GM23338 (cell line): ENCODE results near the gene NTF3. TPM values are rescaled to one million over a fixed set of nuclear protein-coding genes. Genes with fewer than 3 reads are reported as not detected.

Experiments used
- ATAC-seq: fragments of 200-7000 bp; cut with Tn5 transposase; 3 replicates; pipeline ENCODE4 v1.9.1; 2020
- DNase-seq: peaks from one replicate; pipeline ENCODE4 v3.0.0-alpha.2; 2015; ENCODE audit warnings: low spot score
- H2AFZ ChIP-seq: fragments of 200-600 bp; sonication (generic); 2 replicates; pipeline ENCODE4 v1.8.0; 2016; ENCODE audit warnings: antibody characterized with exemption, mild to moderate bottlenecking, moderate library complexity
- H3F3A ChIP-seq: fragments of 200-600 bp; sonication (generic); replicated peaks from 2 replicates; pipeline ENCODE4 v1.8.0; 2017; ENCODE audit warnings: antibody characterized with exemption, mixed run types, low read depth
- H3K27ac ChIP-seq: fragments of 200-600 bp; sonication (generic); 2 replicates; pipeline ENCODE4 v1.6.1; 2016; ENCODE audit warnings: low read depth
- H3K27me3 ChIP-seq: fragments of 200-600 bp; sonication (generic); 2 replicates; pipeline ENCODE4 v1.8.0; 2016; ENCODE audit warnings: mild to moderate bottlenecking, mixed run types, moderate library complexity; ENCODE audit not compliant: insufficient read depth
- H3K36me3 ChIP-seq: fragments of 200-600 bp; sonication (generic); 2 replicates; pipeline ENCODE4 v1.8.0; 2016; ENCODE audit warnings: mild to moderate bottlenecking; ENCODE audit not compliant: insufficient read depth
- H3K4me1 ChIP-seq: fragments of 200-600 bp; sonication (generic); 2 replicates; pipeline ENCODE4 v1.8.0; 2016; ENCODE audit warnings: mild to moderate bottlenecking, moderate library complexity; ENCODE audit not compliant: insufficient read depth
- H3K4me2 ChIP-seq: fragments of 200-600 bp; sonication (generic); 2 replicates; pipeline ENCODE4 v1.7.1; 2017; ENCODE audit warnings: mixed run types
- H3K4me3 ChIP-seq: fragments of 200-600 bp; sonication (generic); 2 replicates; pipeline ENCODE4 v1.6.1; 2016; ENCODE audit warnings: mixed run types
- H3K79me2 ChIP-seq: fragments of 200-600 bp; sonication (generic); replicated peaks from 2 replicates; pipeline ENCODE4 v1.8.0; 2017; ENCODE audit warnings: mild to moderate bottlenecking; ENCODE audit not compliant: insufficient read depth
- H3K9me2 ChIP-seq: fragments of 200-600 bp; sonication (generic); 2 replicates; pipeline ENCODE4 v1.8.0; 2017; ENCODE audit not compliant: insufficient read depth
- H4K20me1 ChIP-seq: fragments of 200-600 bp; sonication (generic); replicated peaks from 2 replicates; pipeline ENCODE4 v1.8.0; 2017; ENCODE audit warnings: mild to moderate bottlenecking; ENCODE audit not compliant: insufficient read depth
- H3K27ac Mint-ChIP-seq: 2 replicates; pipeline ENCODE4 v1.8.0; 2020; ENCODE audit warnings: inconsistent platforms, mild to moderate bottlenecking, moderate library complexity, mixed read lengths
- H3K27me3 Mint-ChIP-seq: 3 replicates; pipeline ENCODE4 v1.8.0; 2022; ENCODE audit warnings: low read depth, mild to moderate bottlenecking, moderate library complexity, mixed read lengths, inconsistent platforms; ENCODE audit not compliant: insufficient read depth, poor library complexity
- H3K36me3 Mint-ChIP-seq: 3 replicates; pipeline ENCODE4 v1.8.0; 2021; ENCODE audit warnings: low read depth, mild to moderate bottlenecking, inconsistent platforms, moderate library complexity, mixed read lengths
- H3K4me1 Mint-ChIP-seq: 3 replicates; pipeline ENCODE4 v1.8.0; 2020; ENCODE audit warnings: mild to moderate bottlenecking, inconsistent platforms, mixed read lengths
- H3K4me3 Mint-ChIP-seq: 3 replicates; pipeline ENCODE4 v1.8.0; 2021; ENCODE audit warnings: moderate library complexity, mild to moderate bottlenecking, inconsistent platforms, mixed read lengths
- H3K9me3 Mint-ChIP-seq: 3 replicates; pipeline ENCODE4 v1.8.0; 2020; ENCODE audit warnings: moderate library complexity, mild to moderate bottlenecking, inconsistent platforms, mixed read lengths
- CREB1 ChIP-seq: fragments of 250-450 bp; sonication (Bioruptor Pico); IDR thresholded peaks from 2 replicates; pipeline ENCODE4 v1.5.0; 2020; ENCODE audit warnings: low read depth, mild to moderate bottlenecking, moderate library complexity
- EZH2 ChIP-seq: fragments of 200-600 bp; sonication (generic); IDR thresholded peaks from one replicate; pipeline ENCODE4 v1.8.0; 2017; ENCODE audit warnings: antibody characterized with exemption, mild to moderate bottlenecking, low read depth; ENCODE audit not compliant: unreplicated experiment
- JUNB ChIP-seq: IDR thresholded peaks from one replicate; pipeline ENCODE4 v1.6.1; 2016; ENCODE audit warnings: antibody characterized with exemption; ENCODE audit not compliant: unreplicated experiment
- POLR2AphosphoS5 ChIP-seq: IDR thresholded peaks from 2 replicates; pipeline ENCODE4 v1.6.1; 2016; ENCODE audit warnings: antibody characterized with exemption, low read depth
- STAT1 ChIP-seq: IDR thresholded peaks from one replicate; pipeline ENCODE4 v1.6.1; 2016; ENCODE audit warnings: antibody characterized with exemption; ENCODE audit not compliant: unreplicated experiment
- polyA plus RNA-seq: library from polyadenylated mRNA; unstranded; fragments of >200 nt; fragmentation: Nextera tagmentation; extraction: Ambion mirVana; gene quantifications from 2 replicates; pipeline ENCODE4 v1.2.1, GENCODE V29; 2016
- total RNA-seq: library from RNA; depleted of rRNA; stranded (reverse); fragments of >200 nt; shearing (Covaris generic); gene quantifications from 2 replicates; pipeline ENCODE4 v1.2.3, GENCODE V29; 2014
- TF ChIP-seq, protein P1 (sequence below): IDR thresholded peaks from 2 replicates; pipeline ENCODE4 v1.6.1; 2016; ENCODE audit warnings: antibody characterized with exemption
- TF ChIP-seq, protein P2 (sequence below), 2 experiments: fragments of 200-600 bp in 1 of 2; sonication (generic) in 1 of 2; conservative IDR thresholded peaks; 2 replicates each; pipeline versions ENCODE4 v1.5.1 to v1.6.1; 2016 to 2017; ENCODE audit warnings: antibody characterized with exemption in 2 of 2, low read depth in 2 of 2, mild to moderate bottlenecking in 2 of 2, moderate library complexity in 1 of 2

NTF3 gene
- total and polyA plus RNA-seq, 2 experiments from 2014 or later: 1.2 TPM; not detected in 1

DNA sequence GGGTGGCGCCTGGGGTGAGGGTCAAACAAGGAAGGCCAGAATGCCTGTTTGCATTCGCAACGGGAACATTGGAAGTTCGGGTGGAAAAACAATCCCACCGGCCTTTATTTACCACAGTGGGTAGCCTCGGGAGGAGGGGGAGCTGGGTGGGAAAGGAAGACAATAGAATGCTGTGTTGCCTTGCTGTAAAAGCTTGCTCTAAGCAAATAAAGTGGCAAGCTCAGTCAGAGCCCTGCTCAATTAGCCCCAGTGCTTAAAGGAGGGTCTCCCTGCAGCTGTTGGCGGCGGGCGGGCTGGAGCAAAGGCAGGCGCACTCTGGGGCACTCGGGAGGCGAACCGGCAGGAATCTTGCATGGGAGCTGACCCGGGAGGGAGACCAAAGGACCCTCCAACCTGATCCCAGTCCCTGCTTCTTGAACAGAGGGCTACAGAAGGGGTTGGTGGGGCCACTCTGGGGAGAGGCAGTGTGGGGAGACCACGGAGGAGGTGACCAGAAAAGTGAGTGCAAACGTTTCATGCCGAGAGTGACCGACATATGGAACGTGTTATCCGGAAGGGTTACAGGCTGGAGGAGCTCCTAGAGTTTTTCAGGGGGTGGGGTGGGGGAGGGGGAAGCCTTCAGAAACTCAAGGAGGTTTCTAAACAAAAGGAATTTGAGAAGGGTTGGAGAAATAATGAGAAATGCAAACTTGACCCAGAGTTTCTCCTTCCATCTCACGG is 48.5 kb downstream of the NTF3 start:
- H3K27me3 ChIP-seq: peaks cover 4% of the 10 kb centered on the region; the same call in 1 of the 2 replicates
- Mint-ChIP-seq H3K9me3 (no peaks in the 10 kb centered on the region), H3K27me3 (peaks cover 1% of the 10 kb centered on the region), H3K27ac (peak overlapping the region; percentile 28; the same call in 1 of the 2 replicates), H3K4me1 (peaks cover 24% of the 10 kb centered on the region), H3K36me3 (no peaks in the 10 kb centered on the region), H3K4me3 (no peak overlapping the region; the same call in 2 of the 3 replicates)
- H4K20me1 ChIP-seq: no peaks in the 10 kb centered on the region
- peak; percentile 91 for ATAC-seq
- peak overlapping the region; percentile 56 for H3K4me3 ChIP-seq
- no peaks in the 10 kb centered on the region for H3K36me3 ChIP-seq
- peak overlapping the region; percentile 97 for H2AFZ ChIP-seq
- peak overlapping the region; percentile 88 for H3K4me2 ChIP-seq
- TF ChIP-seq EZH2 (peak; percentile 13), POLR2AphosphoS5 (no peak)
- H3F3A ChIP-seq: no peaks in the 10 kb centered on the region; the same call in 1 of the 2 replicates
- H3K27ac ChIP-seq: no peak overlapping the region
- no peaks in the 10 kb centered on the region for H3K9me2 ChIP-seq
- no peaks in the 10 kb centered on the region for H3K79me2 ChIP-seq
- H3K4me1 ChIP-seq: peaks cover 14% of the 10 kb centered on the region
- DNase-seq: peak; percentile 64

DNA sequence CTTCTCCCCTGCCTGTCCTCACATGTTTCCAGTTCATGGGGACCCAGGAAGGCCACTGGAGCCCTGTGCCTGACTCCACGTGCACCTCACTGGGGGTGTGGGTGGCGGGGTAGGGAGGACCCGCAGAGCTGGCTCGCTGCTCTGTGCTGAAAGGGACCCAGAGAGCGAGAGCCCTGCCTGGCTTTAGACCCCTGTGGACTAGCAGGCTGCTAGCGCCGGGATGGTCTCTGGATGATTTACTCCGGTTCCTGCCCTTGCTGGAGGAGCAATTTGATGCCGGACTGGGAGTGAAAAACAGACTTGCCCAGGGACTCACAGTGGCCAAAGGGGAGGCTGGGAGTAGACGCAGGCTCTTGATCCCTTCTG is 49.0 kb downstream of the NTF3 start:
- DNase-seq (peak; percentile 55), ATAC-seq (peak; percentile 57)
- H3K36me3 Mint-ChIP-seq: no peaks in the 10 kb centered on the region
- no peaks in the 10 kb centered on the region for H3K27me3 Mint-ChIP-seq
- no peaks in the 10 kb centered on the region for H3K79me2 ChIP-seq
- H3K4me3 ChIP-seq: peak overlapping the region; percentile 56
- H3F3A ChIP-seq: no peaks in the 10 kb centered on the region; the same call in 1 of the 2 replicates
- no peaks in the 10 kb centered on the region for H3K9me3 Mint-ChIP-seq
- no peaks in the 10 kb centered on the region for H3K9me2 ChIP-seq
- TF ChIP-seq CREB1 (CRISPR knock-in tag) (no peak), STAT1 (no peak), POLR2AphosphoS5 (no peak)
- TF ChIP-seq, protein P1, sequence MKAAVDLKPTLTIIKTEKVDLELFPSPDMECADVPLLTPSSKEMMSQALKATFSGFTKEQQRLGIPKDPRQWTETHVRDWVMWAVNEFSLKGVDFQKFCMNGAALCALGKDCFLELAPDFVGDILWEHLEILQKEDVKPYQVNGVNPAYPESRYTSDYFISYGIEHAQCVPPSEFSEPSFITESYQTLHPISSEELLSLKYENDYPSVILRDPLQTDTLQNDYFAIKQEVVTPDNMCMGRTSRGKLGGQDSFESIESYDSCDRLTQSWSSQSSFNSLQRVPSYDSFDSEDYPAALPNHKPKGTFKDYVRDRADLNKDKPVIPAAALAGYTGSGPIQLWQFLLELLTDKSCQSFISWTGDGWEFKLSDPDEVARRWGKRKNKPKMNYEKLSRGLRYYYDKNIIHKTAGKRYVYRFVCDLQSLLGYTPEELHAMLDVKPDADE: no peak
- no peaks in the 10 kb centered on the region for H4K20me1 ChIP-seq
- H2AFZ ChIP-seq: peak overlapping the region; percentile 97
- no peaks in the 10 kb centered on the region for H3K36me3 ChIP-seq
- peaks cover 14% of the 10 kb centered on the region for H3K4me1 ChIP-seq
- H3K27ac ChIP-seq: no peak overlapping the region
- no peak overlapping the region for H3K4me3 Mint-ChIP-seq
- H3K27me3 ChIP-seq: peaks cover 4% of the 10 kb centered on the region; the same call in 1 of the 2 replicates
- peak overlapping the region; percentile 88 for H3K4me2 ChIP-seq
- peaks cover 24% of the 10 kb centered on the region for H3K4me1 Mint-ChIP-seq
- no peak overlapping the region for H3K27ac Mint-ChIP-seq

DNA sequence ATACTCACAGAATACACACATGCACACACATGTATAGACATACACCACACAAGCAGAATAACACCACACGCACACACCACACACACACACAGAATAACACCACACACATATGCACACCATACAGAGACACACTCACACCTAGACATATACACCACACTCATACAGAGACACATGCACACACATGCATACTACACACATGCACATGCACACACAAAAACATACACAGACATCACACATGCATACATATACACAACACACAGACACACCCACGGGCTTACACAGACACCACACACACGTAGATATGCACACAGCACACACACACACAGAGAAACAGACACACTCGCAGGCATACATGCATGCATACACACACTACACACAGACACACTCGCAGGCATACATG is 49.7 kb downstream of the NTF3 start:
- Histone ChIP-seq H3F3A (no peaks in the 10 kb centered on the region; the same call in 1 of the 2 replicates), H2AFZ (no peak overlapping the region), H3K4me3 (no peak overlapping the region), H3K9me2 (no peaks in the 10 kb centered on the region), H3K36me3 (no peaks in the 10 kb centered on the region), H3K27me3 (peaks cover 4% of the 10 kb centered on the region; the same call in 1 of the 2 replicates), H3K4me2 (no peak overlapping the region), H3K27ac (no peak overlapping the region), H3K79me2 (no peaks in the 10 kb centered on the region), H3K4me1 (peaks cover 14% of the 10 kb centered on the region), H4K20me1 (no peaks in the 10 kb centered on the region)
- no peak overlapping the region for H3K27ac Mint-ChIP-seq
- H3K4me3 Mint-ChIP-seq: no peak overlapping the region
- ATAC-seq (no peak), DNase-seq (no peak)
- no peaks in the 10 kb centered on the region for H3K9me3 Mint-ChIP-seq
- no peaks in the 10 kb centered on the region for H3K27me3 Mint-ChIP-seq
- H3K4me1 Mint-ChIP-seq: peaks cover 24% of the 10 kb centered on the region
- H3K36me3 Mint-ChIP-seq: no peaks in the 10 kb centered on the region
- TF ChIP-seq, protein P2, sequence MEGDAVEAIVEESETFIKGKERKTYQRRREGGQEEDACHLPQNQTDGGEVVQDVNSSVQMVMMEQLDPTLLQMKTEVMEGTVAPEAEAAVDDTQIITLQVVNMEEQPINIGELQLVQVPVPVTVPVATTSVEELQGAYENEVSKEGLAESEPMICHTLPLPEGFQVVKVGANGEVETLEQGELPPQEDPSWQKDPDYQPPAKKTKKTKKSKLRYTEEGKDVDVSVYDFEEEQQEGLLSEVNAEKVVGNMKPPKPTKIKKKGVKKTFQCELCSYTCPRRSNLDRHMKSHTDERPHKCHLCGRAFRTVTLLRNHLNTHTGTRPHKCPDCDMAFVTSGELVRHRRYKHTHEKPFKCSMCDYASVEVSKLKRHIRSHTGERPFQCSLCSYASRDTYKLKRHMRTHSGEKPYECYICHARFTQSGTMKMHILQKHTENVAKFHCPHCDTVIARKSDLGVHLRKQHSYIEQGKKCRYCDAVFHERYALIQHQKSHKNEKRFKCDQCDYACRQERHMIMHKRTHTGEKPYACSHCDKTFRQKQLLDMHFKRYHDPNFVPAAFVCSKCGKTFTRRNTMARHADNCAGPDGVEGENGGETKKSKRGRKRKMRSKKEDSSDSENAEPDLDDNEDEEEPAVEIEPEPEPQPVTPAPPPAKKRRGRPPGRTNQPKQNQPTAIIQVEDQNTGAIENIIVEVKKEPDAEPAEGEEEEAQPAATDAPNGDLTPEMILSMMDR (conservative IDR thresholded peaks at IDR 0.05; ENCODE audit: low read depth in 2 of 2): no peak
- TF ChIP-seq EZH2: no peak
- TF ChIP-seq JUNB: no peak
